SH-SY5Y (cell line): Measurements from ENCODE around the gene HSP90AB1.

Experiments used
- GATA2 ChIP-seq: IDR thresholded peaks from 2 replicates; pipeline ENCODE4 v1.6.1; 2011; ENCODE audit warnings: mild to moderate bottlenecking, low read depth, low read length
- GATA3 ChIP-seq: IDR thresholded peaks from 2 replicates; pipeline ENCODE4 v1.6.1; 2011; ENCODE audit warnings: low read depth, mild to moderate bottlenecking, low read length, moderate library complexity

Gene HSP90AB1

DNA sequence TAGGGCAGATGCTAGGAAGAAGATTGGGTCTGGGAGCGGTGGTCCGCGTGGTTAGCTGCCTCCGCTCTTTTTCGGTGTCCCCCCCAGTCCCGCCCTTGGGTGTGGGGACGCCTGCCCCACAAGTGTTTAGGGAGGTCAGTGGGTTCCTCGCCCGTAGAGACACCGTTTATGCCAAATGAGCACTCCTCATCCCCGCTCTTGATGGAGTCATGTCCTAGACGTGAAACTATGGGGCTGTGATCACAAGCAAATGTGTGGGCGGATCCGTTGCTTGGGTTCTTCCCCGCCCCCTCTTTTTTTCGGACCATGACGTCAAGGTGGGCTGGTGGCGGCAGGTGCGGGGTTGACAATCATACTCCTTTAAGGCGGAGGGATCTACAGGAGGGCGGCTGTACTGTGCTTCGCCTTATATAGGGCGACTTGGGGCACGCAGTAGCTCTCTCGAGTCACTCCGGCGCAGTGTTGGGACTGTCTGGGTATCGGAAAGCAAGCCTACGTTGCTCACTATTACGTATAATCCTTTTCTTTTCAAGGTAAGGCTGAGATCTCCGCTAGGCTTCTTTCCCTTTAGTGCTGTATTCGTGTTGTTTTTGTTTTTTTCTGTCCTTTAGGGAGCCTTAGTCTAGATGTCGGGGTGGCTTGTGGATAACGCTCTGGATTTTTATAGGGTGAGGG is at the start of gene HSP90AB1:
TSS of gene HSP90AB1 (plus strand) at position 439 of the 675 bp plus-strand sequence. CDS start 1,529 bp downstream, outside the sequence.
- no peak for TF ChIP-seq GATA3
- TF ChIP-seq GATA2, result no peak

DNA sequence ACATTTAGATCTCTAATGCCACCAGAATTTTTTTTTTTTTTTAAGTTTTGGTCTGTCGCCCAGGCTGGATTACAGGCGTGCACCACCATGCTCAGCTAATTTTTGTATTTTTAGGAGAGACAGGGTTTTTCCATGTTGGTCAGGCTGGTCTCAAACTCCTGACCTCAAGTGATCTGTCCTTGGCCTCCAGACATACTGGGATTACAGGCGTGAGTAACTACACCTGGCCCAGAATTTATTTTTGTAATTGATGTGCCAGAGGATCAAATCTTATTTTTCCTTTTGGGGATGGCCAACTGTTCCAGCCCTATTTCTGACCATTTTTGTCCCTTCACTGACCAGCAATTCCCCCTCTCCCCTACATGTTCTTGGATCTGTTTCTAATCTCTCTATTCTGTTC is 48.2 kb upstream of the HSP90AB1 start:
- TF ChIP-seq GATA2, result no peak
- no peak for TF ChIP-seq GATA3

DNA sequence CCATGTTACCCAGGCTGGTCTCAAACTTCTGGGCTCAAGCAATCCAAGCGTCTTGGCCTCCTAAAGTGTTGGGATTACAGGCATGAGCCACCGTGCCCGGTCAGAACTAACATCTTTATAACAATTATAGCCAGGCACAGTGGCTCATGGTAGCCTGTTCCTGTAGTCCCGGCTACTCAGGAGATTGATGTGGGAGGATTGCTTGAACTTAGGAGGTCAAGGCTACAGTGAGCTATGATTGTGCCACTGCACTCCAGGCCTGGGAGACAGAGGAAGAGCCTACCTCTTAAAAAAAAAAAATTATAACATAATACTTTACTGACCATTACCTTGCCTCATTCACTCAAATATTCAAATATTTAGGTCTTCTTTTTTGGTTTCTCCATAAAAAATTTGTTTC is 47.0 kb upstream of the HSP90AB1 start:
- TF ChIP-seq GATA3, result no peak
- TF ChIP-seq GATA2, result no peak

DNA sequence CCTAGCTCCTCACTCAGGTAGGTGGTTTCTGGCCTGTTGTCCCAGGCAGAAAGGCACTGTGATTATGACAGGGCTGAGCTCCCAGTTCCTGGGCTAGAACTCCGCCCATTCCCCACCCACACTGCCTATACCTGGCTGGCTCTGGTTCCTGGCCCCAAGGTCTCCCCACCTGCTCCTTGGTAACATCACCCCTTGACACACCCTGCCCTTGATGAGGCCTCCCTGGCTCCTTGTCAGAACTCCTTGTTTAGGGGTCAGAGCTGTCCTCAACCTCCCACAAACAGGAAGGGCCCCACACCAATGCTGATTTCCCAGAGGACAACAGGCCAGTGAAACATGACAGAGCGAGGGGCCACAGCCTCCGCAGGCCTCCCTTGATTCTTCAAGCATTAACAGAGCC is 45.7 kb upstream of the HSP90AB1 start:
- TF ChIP-seq GATA2, result no peak
- no peak for TF ChIP-seq GATA3

DNA sequence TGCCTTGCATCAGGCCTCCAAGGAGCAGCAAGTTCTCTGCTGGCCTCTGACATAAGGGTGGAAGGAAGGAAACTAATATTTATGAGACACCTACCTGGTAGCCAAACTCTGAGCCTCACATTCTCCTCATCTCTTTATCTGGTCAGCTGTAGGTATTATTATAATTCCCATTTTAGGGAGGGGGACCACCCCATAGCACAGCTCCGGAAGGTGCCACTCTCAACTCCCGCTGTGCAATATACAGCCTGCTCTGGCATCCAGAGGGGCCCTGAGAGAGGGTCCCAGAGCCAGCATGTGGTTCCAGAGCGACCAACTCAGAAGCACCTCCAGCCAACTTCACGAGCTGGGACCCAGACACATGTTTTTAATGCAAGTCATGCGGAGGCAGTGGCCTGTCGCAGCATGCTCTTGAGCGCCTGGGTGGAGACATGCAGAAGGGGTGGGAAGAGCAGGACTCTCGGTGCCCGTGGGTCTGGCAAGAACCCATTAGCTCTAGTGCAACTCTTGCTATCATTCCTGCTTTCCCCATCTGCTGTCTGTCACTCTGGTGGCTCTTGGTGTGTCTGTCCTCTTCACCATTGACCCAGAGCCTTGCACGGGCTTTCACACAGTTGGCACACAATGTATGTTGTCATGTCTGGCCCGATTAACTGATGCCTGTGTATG is 45.1 kb upstream of the HSP90AB1 start:
- TF ChIP-seq GATA2 (no peak), GATA3 (no peak)

DNA sequence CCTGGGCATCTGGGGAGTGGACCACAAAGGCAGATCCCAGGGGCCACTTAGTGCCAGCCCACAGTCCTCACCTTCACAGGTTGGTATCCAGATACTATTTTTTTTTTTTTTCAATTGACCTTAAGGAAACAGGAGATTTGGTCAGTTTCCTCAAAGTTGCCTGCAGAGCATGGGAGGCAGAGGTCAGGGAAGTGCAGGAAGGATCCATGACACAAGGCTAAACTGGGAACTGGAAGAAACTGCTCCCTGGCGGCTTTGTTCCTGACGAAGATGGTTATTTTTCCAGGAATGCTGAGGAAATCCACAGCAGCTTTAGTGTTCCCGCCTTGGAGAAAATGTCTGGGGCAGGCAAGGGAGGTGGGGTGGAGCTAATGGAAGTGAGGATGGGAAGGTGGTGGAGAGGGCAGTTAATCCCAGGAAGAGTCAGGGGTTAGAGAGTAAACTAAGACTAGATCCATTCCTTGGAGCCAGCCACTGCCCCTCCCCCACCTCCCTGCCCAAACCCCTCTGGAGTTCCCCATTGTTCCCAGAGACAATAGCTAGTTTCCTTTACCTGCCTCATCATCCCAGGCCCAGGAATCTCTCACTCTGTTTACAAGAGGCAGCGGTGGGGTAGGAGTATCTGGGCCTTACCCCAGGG is 44.4 kb upstream of the HSP90AB1 start:
- TF ChIP-seq GATA3, result no peak
- TF ChIP-seq GATA2, result no peak

DNA sequence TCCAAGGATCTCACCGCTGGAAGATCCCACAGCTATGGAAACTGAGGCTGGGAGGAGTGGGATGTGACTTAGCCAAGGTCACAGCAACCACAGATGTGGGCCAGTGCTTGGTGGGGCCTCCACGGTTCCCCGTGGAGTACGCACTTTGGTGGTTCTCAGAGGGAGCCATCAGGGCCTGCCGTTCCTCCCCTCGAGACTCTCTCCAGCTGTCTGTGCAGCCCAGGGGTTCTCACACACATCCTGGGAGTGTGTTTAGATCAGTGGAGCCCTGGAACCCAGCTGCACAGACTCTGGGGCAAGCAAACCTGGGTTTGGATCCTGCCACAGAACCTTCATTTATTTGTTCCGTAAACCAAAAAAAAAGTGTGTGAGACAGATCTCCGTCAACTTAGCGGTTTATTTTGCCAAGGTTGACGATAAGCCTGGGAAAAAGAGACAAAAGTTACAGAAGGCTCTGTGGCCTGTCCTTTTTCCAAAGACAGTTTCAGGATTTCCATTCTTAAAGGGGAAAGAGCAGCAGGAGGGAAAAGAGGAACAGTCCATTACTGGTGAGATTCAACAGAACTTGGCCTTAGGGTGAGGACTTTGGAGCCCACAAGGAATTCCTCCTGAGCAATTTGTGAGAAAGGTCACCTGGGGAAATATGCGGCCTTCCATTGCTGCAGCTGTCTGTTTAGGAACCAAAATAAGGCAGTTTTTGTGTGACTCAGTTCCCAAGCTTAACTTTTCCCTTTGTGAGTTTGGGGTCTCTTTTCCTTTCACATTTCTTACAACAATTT is 43.7 kb upstream of the HSP90AB1 start:
- TF ChIP-seq GATA3 (no peak), GATA2 (no peak)

DNA sequence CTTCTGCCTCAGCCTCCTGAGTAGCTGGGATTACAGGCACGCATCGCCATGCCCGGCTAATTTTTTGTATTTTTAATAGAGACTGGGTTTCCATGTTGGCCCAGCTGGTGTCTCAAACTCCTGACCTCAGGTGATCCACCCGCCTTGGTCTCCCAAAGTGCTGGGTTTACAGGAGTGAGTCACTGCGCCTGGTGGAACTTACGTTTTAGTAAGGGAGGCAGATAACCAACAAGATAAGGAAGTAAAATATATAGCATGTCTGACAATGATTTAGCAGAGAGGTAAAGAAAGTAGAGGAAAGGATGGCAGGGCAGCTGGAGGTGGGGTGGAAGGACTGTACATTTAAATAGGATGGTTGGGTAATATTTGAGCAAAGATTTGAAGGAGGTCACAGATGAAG is 42.9 kb upstream of the HSP90AB1 start:
- TF ChIP-seq GATA2 (no peak), GATA3 (no peak)

DNA sequence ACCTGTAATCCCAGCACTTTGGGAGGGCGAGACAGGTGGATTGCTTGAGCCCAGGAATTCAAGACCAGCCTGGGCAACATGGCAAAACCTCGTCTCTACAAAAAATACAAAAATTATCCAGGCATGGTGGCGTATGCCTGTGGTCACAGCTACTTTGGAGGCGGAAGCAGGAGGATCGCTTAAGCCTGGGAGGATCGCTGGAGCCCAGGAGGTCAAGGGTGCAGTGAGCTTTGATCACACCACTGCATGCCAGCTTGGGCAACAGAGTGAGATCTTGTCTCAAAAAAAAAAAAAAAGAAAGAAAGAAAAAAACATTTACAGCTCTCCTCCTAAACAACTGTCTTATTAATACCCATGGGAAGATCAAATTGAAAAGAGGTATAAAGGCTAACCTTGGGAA is 38.9 kb upstream of the HSP90AB1 start:
- TF ChIP-seq GATA3 (no peak), GATA2 (no peak)

DNA sequence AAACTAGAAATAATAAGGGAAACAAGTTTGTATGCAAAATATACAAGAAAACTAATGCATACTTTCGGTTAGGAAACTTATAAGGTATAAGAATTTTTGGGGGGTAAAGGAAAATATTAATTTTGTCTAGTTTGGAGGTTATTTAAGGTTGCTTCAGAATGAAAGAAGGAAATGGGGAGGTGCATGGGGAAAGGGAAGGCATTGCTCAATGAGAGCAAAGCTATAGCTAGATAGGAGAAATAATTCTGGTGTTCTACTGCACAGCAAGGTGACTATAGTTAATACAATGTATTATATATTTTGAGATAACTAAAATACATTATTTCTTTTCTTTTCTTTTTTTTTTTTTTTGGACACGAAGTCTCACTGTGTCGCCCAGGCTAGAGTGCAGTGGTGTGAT is 35.6 kb upstream of the HSP90AB1 start:
- TF ChIP-seq GATA2, result no peak
- TF ChIP-seq GATA3, result no peak

DNA sequence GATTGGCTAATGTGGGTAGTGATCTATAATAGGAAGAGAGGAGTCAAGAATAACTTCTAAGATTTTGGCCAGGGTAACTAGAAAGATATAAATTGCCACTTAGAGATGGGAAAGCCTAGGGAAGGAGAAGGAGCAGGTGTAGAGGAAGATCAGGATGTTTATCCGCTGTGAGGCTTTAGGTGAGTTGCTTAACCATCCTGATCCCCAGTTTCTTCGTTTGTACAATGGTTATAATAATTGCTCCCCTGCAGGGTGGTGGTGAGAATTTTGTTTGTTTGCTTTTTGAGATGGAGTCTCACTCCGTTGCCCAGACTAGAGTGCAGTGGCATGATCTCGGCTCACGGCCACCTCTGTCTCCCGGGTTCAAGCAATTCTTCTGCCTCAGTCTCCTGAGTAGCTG is 32.6 kb upstream of the HSP90AB1 start:
- TF ChIP-seq GATA3 (no peak), GATA2 (no peak)

DNA sequence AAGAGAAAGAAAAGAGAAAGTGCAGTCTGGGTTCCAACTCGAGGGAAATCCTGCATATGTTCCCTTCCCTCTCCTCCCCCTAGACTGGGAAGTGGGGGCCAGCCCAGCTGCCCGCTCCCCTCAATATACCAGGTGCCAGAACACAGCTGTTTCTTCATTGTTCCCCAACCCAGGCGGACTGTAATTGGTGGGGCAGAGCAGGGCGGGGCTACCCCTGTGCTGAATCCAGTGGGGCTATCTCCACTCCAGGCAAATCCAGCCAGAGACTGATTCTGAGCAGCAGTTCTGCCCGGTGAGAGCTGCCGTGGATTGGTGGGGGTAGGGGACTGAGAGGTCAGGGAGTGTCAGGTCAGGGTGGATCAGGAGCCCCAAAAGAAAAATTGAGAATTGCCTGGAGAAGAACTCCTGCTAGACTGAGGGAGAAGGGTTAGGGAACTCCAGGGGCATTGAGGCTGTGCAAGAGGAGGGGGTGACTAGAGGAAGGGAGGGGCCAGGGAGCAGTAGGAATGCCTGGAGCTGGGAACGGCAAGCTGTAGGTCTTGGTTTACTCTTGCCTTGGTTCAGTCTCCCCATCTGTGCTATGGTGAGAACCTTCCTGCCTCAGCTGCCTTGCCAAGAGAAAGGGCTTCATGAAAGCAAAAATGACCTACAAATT is 30.1 kb upstream of the HSP90AB1 start, which contains the start of gene MYMX:
TSS of gene MYMX (plus strand) at position 250 of the 655 bp plus-strand sequence. CDS start 546 bp downstream, outside the sequence.
- TF ChIP-seq GATA3 (no peak), GATA2 (no peak)

DNA sequence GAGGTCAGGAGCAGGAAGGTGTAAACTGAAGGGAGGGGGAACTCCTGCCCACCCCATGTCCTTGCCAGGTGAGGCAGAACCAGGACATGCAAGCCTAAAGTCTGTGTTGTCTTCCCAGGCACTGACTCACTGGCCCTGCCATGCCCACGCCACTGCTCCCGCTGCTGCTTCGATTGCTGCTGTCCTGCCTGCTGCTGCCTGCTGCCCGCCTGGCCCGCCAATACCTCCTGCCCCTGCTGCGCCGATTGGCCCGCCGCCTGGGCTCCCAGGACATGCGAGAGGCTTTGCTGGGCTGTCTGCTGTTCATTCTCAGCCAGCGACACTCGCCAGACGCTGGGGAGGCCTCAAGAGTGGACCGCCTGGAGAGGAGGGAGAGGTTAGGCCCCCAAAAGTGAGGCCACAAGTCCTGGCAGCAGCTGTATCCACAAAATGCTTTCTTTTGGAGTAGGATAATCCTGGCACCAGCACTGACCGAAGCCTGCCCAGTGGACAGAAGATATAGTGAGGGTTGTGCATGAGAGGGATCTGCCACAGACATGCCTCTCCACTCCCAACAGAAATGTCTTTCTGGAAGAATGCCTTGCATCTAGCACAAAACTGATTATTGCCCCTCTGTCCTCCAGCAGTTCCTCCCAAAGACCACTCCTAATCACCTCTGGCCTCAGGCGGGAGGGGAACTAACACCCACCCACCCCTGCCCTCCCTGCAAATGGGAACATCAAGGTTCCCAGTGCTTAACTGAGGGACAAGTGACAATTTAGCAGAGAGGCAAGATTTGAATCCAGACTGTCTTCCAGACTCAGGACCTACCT is 29.4 kb upstream of the HSP90AB1 start:
- TF ChIP-seq GATA2 (no peak), GATA3 (no peak)
